PC-3 (cell line): ENCODE measurements around the gene TLN1.

Experiments used
- CTCF ChIP-seq: fragments of 300-600 bp; sonication (generic); conservative IDR thresholded peaks from 2 replicates; pipeline ENCODE4 v1.5.1; 2017; ENCODE audit warnings: antibody characterized with exemption, low read depth, mild to moderate bottlenecking, low read length
- EZH2 ChIP-seq: fragments of 300-600 bp; sonication (generic); IDR thresholded peaks from one replicate; pipeline ENCODE4 v1.6.1; 2017; ENCODE audit warnings: antibody characterized with exemption, mild to moderate bottlenecking, low read length; ENCODE audit not compliant: unreplicated experiment
- EZH2phosphoT487 ChIP-seq: fragments of 300-600 bp; sonication (generic); IDR thresholded peaks from 2 replicates; pipeline ENCODE4 v1.6.1; 2018; ENCODE audit warnings: mild to moderate bottlenecking, antibody characterized with exemption, low read length, borderline replicate concordance

GRCh38 chr9:35745569-35745968 lies 13.6 kb upstream of the TLN1 start:
- no peak for TF ChIP-seq CTCF
- no peak for TF ChIP-seq EZH2phosphoT487
- TF ChIP-seq EZH2, result no peak
